GM18873 (cell line): Measurements from ENCODE around the gene GRB2.
"Not testable (repeated sequence)": the region's sequence is repeated elsewhere in the genome, so short reads cannot be mapped to it uniquely, and the experiment has no call there.

Source experiments
- ATAC-seq: cut with Tn5 transposase; IDR thresholded peaks from one replicate; pipeline ENCODE4 v1.9.1; 2021; ENCODE audit warnings: mild to moderate bottlenecking, moderate library complexity, moderate number of reproducible peaks; ENCODE audit not compliant: unreplicated experiment, low FRiP score

Gene GRB2

DNA sequence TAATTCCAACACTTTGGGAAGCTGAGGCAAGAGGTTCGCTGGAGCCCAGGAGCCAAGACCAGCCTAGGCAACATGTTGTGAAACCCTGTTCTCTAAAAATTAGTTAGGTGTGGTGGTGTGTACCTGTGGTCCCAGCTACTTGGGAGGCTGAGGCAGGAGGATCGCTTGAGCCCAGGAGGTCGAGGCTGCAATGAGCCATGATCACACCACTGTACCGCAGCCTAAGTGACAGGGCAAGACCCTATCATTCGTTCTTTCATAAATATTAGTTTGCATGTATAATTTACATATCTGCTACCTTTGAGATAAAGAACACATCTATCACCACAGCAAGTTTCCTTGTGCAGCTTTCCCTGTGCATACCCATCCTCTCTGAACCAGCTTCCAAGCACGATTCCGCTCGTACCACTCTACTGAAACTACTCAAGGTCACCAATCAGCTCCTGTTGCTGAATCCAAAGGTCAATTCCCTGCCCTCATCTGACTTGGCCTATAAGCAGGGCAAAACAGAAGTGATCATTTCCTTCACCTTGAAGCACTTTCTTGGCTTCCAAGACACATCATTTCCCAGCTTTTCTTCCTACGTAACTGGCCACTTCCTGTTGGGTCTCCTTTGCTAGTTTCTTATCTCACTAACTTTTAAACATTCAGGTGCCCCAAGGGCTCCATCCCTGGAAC, 49.1 kb downstream of the GRB2 start:
- ATAC-seq, result no peak

DNA sequence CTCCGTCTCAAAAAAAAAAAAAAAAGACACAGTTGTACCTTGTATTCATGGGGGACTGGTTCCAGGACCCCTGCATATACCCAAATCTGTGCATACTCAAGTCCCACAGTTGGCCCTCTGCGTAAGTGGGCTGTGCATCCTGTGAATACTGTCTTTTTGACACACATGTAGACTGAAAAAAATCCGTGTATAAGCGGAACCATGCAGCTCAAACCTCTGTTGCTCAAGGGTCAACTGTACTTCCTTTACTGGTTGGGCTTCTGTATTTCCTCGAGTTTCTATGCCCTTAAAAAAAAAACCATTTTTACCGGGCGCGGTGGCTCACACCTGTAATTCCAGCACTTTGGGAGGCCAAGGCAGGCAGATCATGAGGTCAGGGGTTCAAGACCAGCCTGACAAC, 52.3 kb downstream of the GRB2 start:
- ATAC-seq, result no peak

DNA sequence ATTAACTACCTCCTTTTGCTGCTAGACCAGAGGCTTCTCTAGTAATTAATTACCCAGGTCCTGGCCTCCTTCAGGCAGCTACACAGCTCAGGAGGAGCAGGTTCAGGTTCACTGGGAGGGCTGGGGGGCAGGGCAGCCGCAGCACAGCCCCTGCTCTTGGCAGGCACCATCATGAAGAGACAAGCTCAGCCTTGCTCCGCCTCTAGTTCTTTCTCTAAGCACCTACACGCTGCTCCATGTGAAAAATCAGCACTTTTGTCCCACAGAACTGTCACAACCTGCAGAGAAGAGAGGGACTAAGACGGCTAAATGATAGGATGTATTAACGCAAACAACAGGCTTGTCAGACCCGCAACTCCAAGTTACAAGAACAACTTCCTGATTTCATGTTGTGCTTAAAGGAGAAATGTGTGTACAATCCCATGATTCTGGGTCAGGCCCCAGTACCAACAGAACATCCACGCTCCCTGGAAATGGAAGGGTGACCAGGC, 53.4 kb downstream of the GRB2 start:
- ATAC-seq, result no peak

DNA sequence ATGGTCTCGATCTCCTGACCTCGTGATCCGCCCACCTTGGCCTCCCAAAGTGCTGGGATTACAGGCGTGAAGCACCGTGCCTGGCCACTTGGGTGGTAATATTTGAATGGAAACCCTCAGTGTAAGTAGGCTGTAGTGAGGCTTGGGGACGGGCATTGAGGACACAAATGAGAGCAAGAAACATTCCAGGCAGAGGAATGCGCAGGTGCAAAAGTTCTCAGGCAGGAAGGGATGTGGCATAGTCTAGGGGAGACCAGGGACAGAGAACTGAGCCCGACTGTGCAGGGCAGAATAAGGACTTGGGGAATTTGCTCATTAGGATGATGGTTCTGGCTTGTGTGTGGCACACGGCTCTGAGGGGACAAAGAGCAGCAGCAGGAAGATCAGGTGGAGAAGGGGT, 54.8 kb downstream of the GRB2 start:
- no peak for ATAC-seq

- ATAC-seq, result no peak
Measured at GRCh38 chr17:75350029-75350428, 55.4 kb downstream of the GRB2 start.

DNA sequence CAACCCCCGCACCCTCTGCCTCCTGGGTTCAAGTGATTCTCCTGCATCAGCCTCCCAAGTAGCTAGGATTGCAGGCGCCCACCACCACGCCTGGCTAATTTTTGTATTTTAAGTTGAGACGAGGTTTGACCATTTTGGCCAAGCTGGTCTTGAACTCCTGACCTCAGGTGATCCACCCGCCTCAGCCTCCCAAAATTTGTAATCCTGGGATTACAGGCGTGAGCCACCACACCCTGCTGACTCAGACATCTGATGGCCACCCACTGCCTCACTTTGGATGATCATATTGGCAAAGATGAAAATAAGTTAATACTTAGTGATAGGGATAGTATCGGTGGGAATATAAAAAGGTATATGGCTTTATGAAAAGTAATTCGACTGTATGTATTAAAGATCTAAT, 55.9 kb downstream of the GRB2 start:
- ATAC-seq, result no peak

- no peak for ATAC-seq
Measured at GRCh38 chr17:75348386-75349012, 57.0 kb downstream of the GRB2 start.

DNA sequence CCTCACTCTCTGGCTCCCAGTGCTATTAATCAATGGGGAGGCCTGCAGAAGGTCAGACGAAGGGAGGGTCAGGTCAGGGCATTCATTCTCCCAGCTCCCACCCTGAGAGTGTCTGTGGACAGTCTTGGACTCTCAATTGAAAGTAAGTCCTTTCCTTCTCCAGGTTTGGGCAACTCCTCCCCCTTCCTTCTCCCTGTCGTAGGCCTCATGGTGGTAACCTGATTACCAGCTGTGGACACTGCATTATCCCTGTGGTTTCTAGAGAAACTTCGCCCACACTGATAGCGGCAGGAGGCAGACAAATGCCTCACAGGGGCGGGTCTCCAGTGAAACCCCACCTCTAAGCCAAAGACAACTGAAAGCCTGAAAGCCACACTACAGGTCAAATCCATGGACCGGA, 58.6 kb downstream of the GRB2 start:
- ATAC-seq, result no peak

- ATAC-seq, result not testable (repeated sequence)
Measured at GRCh38 chr17:75346368-75346767, 59.1 kb downstream of the GRB2 start.

DNA sequence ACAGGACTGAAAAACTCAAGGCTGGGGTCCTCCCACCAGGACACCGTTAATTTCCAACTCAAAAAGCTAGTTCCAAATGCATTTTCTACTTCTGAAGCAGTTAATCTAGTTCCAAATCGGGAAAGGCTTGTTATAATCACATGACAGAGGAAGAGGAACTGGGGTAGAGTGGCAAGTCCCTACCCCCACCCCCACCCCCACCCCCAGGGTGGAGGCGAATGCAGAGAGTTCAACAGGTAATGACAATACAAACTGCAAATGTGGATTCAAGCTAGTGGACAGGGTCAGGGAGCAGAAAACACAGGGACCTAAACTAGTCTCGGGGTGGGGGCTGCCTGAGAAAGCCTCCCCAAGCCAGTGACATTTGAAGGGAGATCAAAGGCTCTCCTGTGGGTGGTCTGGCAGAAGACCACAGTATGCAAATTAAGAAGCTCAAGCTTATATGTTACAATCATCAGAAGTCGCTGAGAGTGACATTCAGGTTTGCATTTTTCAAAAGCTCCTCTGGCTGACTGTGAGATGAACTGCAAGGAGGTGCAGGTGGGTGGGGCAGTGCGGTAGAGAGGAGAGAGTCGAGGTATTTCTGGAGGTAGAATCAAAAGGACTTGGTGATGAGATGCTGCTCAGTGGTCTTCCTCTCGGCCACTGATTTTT, 59.8 kb downstream of the GRB2 start:
- ATAC-seq, result peak; percentile 60

DNA sequence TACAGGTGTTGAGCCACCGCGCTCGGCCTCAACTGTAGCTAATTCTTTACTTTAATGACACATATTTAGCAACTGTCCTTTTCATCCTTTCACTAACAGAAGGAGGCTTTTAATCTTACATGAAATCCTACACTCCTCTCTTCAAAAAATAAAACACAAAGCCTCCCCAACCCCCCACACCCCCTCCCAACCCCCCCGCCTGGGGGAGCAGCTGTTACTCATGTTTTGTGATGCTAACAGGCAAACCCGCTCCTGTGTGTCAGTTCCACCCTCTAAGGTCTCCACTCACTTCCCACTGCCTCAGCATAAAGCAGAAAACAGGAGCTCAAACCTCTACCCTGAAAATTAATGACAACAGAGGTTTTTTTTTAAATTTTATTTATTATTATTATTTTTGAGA, 60.8 kb downstream of the GRB2 start:
- no peak for ATAC-seq

- ATAC-seq, result no peak
Measured at GRCh38 chr17:75342996-75343395, 62.5 kb downstream of the GRB2 start.

GRCh38 chr17:75341784-75342486, 63.5 kb downstream of the GRB2 start:
- no peak for ATAC-seq

DNA sequence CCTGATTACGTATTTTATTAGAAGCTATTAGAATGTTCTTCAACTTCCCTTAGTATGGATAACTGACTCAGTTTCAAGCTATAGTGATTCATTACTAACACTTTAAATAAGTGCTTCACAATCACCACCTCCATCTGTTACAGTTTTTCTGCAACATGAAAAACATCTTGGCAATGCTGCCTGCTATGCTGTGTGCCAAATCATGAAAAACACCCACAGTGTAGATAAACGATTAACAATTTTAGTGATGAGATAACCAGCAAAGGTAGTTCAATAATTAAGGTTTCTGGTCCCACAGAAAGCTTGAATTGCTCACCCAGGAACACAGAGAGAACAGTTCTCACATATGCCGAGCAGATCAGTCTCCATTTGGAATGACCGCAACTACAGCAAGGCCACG, 64.8 kb downstream of the GRB2 start:
- no peak for ATAC-seq

GRCh38 chr17:75339971-75340370, 65.5 kb downstream of the GRB2 start:
- no peak for ATAC-seq

DNA sequence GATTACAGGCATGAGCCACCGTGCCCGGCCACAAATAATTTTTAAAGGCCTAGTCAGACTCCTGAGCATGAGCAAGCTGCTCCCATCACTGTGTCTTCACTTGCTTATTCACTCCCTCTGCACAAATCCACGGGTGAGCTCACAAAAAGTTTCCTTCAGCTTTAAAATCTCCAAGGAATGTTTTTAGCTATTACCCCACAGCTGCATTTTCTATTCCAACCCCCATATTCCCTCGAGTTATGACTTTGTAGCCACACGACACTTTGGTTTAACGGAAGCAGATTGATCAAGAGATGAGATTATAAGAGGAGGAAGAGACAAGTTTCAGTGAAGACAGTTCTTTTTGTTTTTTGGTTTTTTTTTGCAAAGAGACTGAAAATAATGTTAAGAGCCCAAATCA, 67.1 kb downstream of the GRB2 start:
- ATAC-seq, result no peak

DNA sequence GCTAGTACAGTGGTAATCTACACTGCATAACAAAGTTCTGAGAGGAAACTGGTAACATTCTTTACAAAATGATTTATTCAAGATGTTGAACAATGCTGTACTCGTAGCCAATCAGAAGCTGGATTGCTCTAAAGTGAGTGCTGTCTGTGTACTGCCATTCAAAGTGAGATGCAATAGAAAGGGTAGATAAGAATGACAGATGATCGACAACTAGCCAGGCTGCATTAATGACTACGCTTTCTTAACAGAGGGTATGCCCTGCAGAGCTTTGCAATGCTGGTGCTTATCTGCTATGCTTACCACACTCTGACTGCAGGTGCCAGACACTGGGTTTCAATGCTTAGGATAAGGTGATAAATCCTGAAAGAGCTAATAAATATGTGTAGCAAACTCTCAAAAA, 70.2 kb downstream of the GRB2 start:
- ATAC-seq, result no peak

GRCh38 chr17:75334723-75335122, 70.8 kb downstream of the GRB2 start:
- ATAC-seq, result no peak

- no peak for ATAC-seq
Measured at GRCh38 chr17:75331671-75332070, 73.8 kb downstream of the GRB2 start.

- ATAC-seq, result no peak
Measured at GRCh38 chr17:75327757-75328156, 77.7 kb downstream of the GRB2 start.

DNA sequence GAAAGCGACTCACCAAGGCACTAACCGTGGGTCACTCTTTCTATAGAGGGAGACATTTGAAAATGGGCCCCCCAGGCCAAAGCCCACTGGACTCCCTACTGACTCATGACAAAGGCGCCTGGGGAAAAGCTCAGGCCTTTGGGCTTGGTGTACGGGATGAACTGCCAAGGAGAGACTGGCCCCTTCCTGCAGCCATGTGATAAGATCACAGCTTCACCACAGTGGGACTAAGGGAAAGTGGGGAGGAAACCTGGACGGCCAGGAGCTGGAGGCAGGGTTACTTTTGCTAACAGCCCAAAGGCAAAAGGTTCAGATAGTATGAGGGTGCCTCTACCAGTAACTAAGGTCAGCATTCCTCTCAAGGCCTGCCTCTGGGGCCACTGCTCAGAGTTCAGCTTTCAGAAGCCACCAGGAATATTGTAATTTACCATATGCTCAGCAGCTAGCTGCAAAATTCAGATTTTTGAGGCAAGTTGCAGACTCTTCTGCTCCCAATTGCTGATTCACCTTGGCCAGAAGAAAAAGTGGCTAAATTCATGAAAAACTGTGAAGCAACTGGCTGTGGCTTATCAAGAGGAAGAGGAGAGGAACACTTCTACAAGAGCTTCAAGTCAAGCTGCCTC, 79.1 kb downstream of the GRB2 start:
- ATAC-seq, result no peak
